Astrocyte of the spinal cord (primary cell): Measurements from ENCODE around the gene VSX1.
A peak's percentile ranks its signal among the peaks of the same experiment; 100 is the strongest.

Experiments
- DNase-seq: peaks from one replicate; pipeline ENCODE4 v3.0.0; 2011; ENCODE audit warnings: low read depth, low spot score
- H3K4me3 ChIP-seq: 2 replicates; pipeline ENCODE4 v1.5.1; 2011; ENCODE audit warnings: low read depth, mild to moderate bottlenecking, low read length, moderate library complexity
- CTCF ChIP-seq: IDR thresholded peaks from 2 replicates; pipeline ENCODE4 v1.5.1; 2012; ENCODE audit warnings: low read depth, mild to moderate bottlenecking, low read length, inconsistent platforms
- in situ Hi-C: cut with HindIII; loops from 2 replicates; pipeline ENCODE4 v1.10.0; 2017; ENCODE audit warnings: low sequenced_read_pairs

Gene VSX1

GRCh38 chr20:25067102-25067987 is 14.6 kb downstream of the VSX1 start:
- no peak for DNase-seq
- no peak overlapping the region for H3K4me3 ChIP-seq
- TF ChIP-seq CTCF, result no peak
- in situ Hi-C loops, result no loop called here

DNA sequence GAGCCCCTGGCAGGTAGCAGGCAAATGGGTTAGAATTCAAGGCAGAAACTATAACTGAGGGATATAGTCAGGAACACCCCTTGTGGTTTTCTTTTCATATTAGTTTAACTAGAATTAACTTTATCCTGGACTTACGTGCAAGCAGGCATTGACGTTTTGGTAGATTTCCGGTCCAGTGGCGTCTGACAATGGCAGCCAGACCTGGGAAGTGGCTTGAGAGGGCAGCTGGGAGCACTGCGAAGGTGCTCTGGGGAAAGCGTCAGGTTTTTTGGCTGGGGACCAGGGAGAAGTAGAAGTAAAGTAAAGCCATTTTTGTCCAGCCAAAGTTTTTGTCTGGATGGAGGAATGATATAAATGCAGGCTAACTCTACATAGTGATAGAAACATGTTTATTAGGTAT is 15.6 kb downstream of the VSX1 start:
- TF ChIP-seq CTCF, result no peak
- no peak for DNase-seq
- H3K4me3 ChIP-seq, result no peak overlapping the region
- in situ Hi-C loops, result no loop called here

- no peak overlapping the region for H3K4me3 ChIP-seq
- peak; percentile 59 for DNase-seq
- peak; percentile 77 for TF ChIP-seq CTCF
- in situ Hi-C loops, result no loop called here
Measured at GRCh38 chr20:25065625-25066338, 16.2 kb downstream of the VSX1 start.

DNA sequence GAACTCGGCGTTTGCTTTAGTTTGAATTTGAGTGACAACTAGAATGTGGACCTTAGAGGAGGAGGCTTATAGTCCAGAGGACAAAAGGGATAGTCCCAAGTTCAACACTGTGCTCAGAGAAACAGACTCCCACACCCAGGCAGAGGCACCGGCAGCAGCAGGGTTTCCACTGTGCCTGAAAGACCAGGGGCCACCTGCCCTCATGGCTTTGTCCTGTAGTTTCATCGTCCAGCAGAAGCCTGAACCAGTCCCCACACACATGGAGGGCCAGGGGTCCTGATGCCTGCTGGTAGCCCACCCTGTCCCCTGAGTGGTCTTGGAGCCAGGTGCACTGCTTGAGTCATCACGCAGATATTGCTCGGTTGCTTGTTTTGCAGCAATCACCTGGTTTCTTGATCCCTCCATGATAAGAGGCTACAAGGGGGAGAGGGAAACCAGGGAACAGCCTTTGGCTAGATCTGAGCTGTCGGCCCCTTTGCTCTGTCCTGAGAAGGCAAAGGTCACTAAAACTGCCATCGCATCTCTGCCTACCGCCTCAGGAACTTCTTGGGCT is 16.8 kb downstream of the VSX1 start:
- in situ Hi-C loops, result no loop called here
- DNase-seq, result no peak
- no peak for TF ChIP-seq CTCF
- H3K4me3 ChIP-seq, result no peak overlapping the region

DNA sequence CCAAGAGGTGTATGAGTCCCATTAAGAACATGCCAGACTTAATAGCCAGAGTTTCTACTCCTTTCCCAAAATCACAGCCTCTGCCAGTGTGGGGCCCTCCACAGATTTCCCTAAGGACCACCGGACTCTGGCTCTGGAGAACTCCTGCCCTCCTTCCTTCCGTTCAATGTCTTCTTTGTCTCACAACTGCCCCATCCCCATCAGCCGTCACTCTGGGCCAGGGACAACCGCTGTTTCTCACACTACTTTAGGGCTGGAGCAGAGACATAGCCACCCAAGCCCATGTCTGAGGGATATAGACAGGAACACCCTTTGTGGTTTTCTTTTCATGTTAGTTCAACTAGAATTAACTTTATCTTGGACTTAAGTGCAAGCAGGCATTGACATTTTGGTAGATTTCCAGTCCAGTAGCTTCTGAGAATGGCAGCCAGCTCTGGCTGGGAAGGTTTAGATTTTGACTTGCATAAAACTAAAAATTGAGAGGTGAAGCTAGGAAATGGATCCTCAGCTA is 17.3 kb downstream of the VSX1 start:
- no peak for DNase-seq
- no peak for TF ChIP-seq CTCF
- no peak overlapping the region for H3K4me3 ChIP-seq
- in situ Hi-C loops, result no loop called here

DNA sequence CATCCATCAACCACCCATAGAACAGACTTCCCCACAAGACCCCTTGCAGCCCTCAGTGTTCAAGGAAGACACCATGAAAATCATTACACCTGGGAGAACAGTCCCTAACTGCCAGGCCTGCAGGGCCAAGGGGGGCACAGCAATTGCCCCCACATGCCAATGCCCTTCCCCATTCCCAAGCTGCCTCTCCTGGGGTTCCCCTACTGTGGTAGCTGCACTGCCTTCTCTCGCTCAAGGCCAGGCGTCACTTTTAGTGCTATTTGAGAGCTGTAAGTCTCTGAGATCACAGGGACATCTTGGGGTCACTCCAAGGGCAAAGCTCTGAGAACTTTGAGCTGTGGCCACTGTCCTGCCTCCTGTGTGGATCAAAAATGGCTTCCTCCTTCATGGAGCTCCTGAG is 18.0 kb downstream of the VSX1 start:
- no peak overlapping the region for H3K4me3 ChIP-seq
- no peak for DNase-seq
- in situ Hi-C loops, result no loop called here
- no peak for TF ChIP-seq CTCF
